ENCODE results near the gene NCLN. TPM values are rescaled to one million over a fixed set of nuclear protein-coding genes. Genes with fewer than 3 reads are reported as not detected.
A peak's percentile ranks its signal among the peaks of the same experiment; 100 is the strongest.
"Not testable (repeated sequence)": the region's sequence is repeated elsewhere in the genome, so short reads cannot be mapped to it uniquely, and the experiment has no call there.

Gene NCLN
- total RNA-seq, 1 donor from 2014 or later, result 27.8 TPM

- DNase-seq (no peak), ATAC-seq (no peak)
- intact Hi-C loops (cut with micrococcal nuclease), result loop anchor here (10.0 kb wide), 1 partner anchor 199 kb away; no protein-coding TSS in a partner anchor
Observed at GRCh38 chr19:3153286-3154230, 32.2 kb upstream of the NCLN start.

GRCh38 chr19:3154447-3154846, 31.3 kb upstream of the NCLN start:
- ATAC-seq, result not testable (repeated sequence)
- intact Hi-C loops (cut with micrococcal nuclease), result loop anchor here (10.0 kb wide), 1 partner anchor 200 kb away; no protein-coding TSS in a partner anchor

GRCh38 chr19:3154957-3155736, 30.6 kb upstream of the NCLN start:
- intact Hi-C loops (cut with micrococcal nuclease), result loop anchor here (10.0 kb wide), 1 partner anchor 200 kb away; no protein-coding TSS in a partner anchor
- peak; percentile 85 for ATAC-seq

More at GRCh38 chr19:3154447-3154846, 31.3 kb upstream of the NCLN start:
- not testable (repeated sequence) for DNase-seq

GRCh38 chr19:3157096-3157845, 28.5 kb upstream of the NCLN start:
- no peak for ATAC-seq
- no peak for DNase-seq
- intact Hi-C loops (cut with micrococcal nuclease), result loop anchor here (10.0 kb wide), 1 partner anchor 202 kb away; no protein-coding TSS in a partner anchor

More at GRCh38 chr19:3154957-3155736, 30.6 kb upstream of the NCLN start:
- DNase-seq, result peak; percentile 71

- DNase-seq (no peak), ATAC-seq (no peak)
- intact Hi-C loops (cut with micrococcal nuclease), result loop anchor here (10.0 kb wide), 1 partner anchor 205 kb away; no protein-coding TSS in a partner anchor
Observed at GRCh38 chr19:3159565-3159964, 26.2 kb upstream of the NCLN start.

- intact Hi-C loops (cut with micrococcal nuclease), result loop anchor here (5.0 kb wide), 1 partner anchor 273 kb away; no protein-coding TSS in a partner anchor
- DNase-seq (no peak), ATAC-seq (no peak)
Observed at GRCh38 chr19:3160219-3160618, 25.5 kb upstream of the NCLN start.

- intact Hi-C loops (cut with micrococcal nuclease), result loop anchor here (5.0 kb wide), 1 partner anchor 274 kb away; no protein-coding TSS in a partner anchor
- DNase-seq, result no peak
- no peak for ATAC-seq
Observed at GRCh38 chr19:3161453-3161852, 24.3 kb upstream of the NCLN start.

- intact Hi-C loops (cut with micrococcal nuclease), result loop anchor here (5.0 kb wide), 1 partner anchor 275 kb away; no protein-coding TSS in a partner anchor
- DNase-seq (no peak), ATAC-seq (no peak)
Observed at GRCh38 chr19:3162418-3163229, 23.1 kb upstream of the NCLN start.

- intact Hi-C loops (cut with micrococcal nuclease), result loop anchor here (5.0 kb wide), 1 partner anchor 276 kb away; no protein-coding TSS in a partner anchor
- ATAC-seq (peak; percentile 90), DNase-seq (peak; percentile 72)
Observed at GRCh38 chr19:3163230-3163886, 22.4 kb upstream of the NCLN start.

GRCh38 chr19:3163943-3164342, 21.8 kb upstream of the NCLN start:
- ATAC-seq, result no peak
- intact Hi-C loops (cut with micrococcal nuclease), result loop anchor here (5.0 kb wide), 1 partner anchor 277 kb away; no protein-coding TSS in a partner anchor
- no peak for DNase-seq

- no peak for ATAC-seq
- no peak for DNase-seq
- intact Hi-C loops (cut with micrococcal nuclease), result no loop called here
Observed at GRCh38 chr19:3167533-3168272, 18.0 kb upstream of the NCLN start.

- intact Hi-C loops (cut with micrococcal nuclease), result no loop called here
- ATAC-seq, result no peak
- no peak for DNase-seq
Observed at GRCh38 chr19:3171894-3172672, 13.6 kb upstream of the NCLN start.

GRCh38 chr19:3172673-3173000, 13.1 kb upstream of the NCLN start:
- ATAC-seq; DNase-seq; intact Hi-C loops (cut with micrococcal nuclease): not testable (repeated sequence)

GRCh38 chr19:3175781-3176714, 9.7 kb upstream of the NCLN start:
- ATAC-seq (no peak), DNase-seq (no peak)
- intact Hi-C loops (cut with micrococcal nuclease), result no loop called here

Measured in left ventricle myocardium superior (tissue), 1 donor.